ENCODE measurements around the gene ACO2. TPM values are rescaled to one million over a fixed set of nuclear protein-coding genes. Genes with fewer than 3 reads are reported as not detected.

Gene ACO2
- total RNA-seq, 1 experiment from 2014 or later: 72.0 TPM

DNA sequence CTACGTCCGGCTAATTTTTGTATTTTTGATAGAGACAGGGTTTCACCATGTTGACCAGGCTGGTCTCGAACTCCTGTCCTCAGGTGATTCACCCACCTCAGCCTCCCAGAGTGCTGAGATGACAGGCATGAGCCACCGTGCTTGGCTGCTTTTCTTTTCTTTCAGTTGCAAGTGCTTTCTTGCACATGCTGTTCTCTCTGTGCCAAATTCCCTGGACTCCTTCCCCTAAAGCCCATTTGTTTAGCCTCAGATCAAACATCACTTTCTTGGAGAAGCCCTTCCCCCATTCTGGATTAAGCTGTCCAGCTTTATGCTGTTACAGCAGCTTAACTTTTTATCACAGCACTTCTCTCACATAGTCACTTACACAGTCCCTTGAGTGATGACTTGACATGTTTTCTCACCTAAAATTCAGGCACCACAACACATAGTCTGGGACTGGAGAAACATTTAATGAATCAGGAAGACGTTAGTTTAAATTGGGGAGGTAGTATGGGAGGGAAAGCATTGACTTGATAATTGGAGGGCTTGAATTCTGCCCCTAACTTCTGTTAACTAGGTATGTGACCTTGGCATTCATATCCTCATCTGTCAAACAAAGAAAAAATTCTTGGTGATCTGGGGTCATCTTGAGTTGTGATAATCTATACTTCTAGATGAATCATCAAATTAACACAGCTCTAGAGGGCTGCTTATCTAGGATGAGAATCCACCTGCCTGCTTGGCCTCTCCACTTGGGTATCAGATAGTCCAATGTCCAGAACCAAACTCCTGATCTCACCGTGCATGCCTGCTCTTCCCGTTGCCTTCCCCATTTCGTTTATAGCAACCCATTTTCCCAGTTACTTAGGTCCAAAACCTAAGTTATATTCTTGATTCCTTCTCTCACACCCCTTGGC lies 18.4 kb downstream of the ACO2 start:
- DNase-seq (ENCODE audit: extremely low read depth, low read depth): no peak

DNA sequence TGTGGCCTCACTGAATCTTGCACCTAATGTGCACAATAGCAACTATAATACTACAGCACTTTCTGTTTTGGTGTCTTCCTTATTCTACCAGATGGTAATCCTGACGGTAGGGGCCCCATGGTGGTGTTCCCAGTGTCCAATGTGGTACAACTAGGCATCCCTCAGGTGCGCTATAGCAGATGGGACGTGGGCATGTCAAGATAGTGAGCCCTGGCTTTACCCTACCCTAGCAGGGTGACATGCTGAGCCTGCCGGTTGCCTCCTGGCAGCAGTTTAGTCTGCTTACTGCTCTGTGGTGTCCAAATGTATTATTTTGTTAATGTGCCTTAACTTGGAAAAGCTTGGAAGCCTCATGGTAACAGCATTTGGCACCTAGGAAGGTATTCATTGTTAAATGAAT lies 19.2 kb downstream of the ACO2 start:
- no peak for DNase-seq (ENCODE audit: extremely low read depth, low read depth)

DNA sequence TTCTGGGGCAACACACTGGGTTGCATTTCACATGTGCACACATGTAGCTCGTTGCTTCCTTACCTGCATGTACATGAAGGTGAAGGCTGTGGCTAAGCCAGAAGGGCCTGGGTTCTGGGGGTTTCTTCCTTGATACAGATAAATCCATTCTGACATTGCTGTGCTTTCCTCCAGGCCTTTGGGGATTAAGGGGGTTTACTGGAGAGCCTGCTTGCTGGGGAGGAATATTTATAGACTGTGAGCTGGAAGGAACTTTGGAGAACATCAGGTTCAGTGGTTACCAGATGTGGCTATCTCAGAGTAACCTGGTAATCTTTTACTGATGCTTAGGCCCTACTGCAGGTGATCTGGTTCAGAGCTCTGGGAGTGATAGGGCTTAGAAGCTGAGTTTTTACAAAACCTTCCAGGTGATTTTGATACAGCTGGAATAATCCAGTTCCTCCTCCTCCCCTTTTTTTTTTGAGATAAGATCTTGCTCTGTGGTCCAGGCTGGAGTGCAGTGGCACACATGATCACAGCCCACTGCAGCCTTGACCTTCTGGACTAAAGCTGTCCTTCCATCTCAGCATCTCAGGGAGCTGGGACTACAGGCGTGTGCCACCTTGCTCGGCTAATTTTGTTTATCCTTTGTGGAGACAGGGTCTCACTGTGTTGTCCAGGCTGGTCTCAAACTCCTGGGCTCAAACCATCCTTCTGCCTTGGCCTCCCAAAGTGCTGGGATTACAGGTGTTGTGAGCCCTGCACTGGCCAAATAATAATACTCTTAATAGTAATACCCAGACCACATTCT lies 19.9 kb downstream of the ACO2 start:
- no peak for DNase-seq (ENCODE audit: extremely low read depth, low read depth)

DNA sequence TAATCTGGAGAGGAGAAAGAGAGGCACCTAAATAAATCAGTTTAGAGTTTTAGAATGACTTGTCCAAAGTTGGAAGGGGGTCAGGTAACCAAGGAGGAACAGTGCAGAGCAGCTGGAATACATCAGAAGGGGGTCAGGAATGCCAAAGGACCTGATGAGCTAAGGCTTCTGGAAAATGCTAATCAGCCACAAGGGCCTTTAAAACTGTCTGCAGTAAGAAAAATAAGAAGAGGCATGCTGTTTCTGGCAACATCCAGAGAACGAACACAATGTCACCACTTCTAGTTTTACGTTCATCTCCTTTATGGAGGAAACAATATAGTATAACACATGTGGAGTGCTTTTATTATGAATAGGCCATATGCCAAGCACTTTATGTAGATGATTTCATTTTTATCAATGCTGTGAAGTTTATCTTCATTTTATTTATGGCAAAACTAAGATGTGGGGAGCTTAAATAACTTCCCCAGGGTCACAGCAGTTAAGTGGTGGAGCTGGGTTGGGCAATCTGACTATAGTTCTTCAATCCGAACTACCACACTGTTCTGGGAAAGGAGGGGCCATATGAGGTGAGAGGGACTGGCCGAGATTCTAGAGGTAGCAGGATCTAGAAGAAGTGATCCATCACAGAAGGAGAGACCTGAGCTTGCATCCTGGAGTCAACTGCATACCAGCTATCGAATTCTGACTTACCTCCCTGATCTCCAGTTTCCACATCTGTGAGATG lies 22.6 kb downstream of the ACO2 start:
- no peak for DNase-seq (ENCODE audit: extremely low read depth, low read depth)

DNA sequence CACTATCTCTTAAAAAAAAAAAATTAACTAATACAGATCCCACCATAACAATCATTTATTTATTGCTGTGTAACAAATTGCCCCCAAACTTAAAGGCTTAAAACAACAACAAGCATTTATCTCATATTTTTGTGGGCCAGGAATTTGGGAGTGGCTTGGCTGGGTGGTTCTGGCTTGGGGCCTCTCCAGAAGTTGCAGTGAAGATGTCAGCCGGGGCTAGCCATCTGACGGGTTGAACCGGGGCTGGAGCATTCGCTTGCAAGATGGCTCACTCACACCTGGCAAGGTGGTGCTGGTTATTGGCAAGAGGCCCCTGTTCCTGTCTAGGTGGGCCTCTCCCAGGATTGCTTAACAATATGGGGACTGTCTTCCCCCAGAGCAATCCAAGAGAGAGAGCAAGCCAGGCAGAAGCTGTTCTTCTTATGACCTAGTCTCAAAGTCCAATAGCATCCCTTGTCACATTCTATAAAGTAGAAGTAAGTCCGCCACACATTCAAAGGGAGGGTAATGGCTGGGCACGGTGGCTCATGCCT lies 29.5 kb downstream of the ACO2 start:
- DNase-seq (ENCODE audit: extremely low read depth, low read depth): no peak

DNA sequence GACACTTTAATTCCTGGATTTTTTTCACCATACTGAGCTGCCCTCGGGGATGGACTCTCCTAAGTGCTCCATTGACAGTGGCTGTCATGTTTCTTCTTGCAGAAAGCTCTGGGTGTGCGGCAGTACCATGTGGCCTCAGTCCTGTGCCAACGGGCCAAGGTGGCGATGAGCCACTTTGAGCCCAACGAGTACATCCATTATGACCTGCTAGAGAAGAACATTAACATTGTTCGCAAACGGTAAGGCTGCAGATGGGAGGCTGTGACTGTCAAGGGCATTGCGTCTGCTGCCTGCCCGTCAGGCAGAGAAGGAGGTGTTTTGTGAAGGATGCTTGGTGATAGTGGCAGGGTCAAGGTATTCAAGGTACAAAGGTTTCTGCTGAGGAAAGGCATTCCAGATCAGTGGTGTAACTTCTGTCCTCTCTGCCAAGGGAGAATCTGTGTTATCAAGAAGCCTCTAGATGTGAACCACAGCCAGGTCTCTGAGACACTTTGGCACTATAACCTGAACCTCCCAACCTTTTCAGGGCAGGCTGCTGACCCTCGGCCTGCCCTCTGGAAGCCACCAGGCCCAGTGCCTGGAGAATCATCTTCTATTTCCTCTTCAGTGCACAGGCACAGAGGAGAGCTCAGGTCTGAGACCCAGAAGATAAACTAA lies 30.8 kb downstream of the ACO2 start:
- no peak for DNase-seq (ENCODE audit: extremely low read depth, low read depth)

DNA sequence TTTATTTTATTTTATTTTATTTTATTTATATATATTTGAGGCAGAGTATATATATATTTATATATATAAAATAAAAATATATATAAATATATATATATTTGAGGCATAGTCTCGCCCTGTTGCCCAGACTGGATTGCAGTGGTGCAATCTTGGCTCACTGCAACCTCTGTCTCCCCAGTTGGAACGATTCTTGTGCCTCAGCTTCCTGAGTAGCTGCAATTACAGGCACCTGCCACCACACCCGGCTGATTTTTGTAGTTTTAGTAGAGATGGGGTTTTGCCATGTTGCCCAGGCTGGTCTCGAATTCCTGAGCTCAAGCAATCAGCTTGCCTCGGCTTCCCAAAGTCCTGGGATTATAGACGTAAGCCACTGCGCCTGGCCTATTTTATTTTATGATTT lies 31.4 kb downstream of the ACO2 start:
- no peak for DNase-seq (ENCODE audit: extremely low read depth, low read depth)

DNA sequence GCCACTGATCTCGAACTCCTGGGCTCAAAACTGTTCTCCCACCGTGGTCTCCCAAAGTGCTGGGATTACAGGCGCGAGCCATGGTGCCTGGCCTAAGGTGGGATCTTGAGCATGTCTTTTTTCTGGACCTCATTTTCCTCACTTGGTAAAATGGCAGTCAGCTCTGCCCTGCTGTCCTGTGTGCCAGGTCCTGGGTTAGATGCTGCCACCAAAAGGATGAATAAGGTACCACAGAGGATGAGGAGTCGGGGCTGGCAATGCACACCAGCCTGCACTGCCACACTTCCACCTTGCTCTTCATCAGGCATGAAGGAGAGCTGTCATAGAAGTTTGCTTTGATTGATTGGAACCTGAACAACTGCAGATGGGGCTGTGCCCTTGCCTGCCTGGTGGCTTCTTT lies 32.3 kb downstream of the ACO2 start:
- DNase-seq (ENCODE audit: extremely low read depth, low read depth): peak; percentile 36

DNA sequence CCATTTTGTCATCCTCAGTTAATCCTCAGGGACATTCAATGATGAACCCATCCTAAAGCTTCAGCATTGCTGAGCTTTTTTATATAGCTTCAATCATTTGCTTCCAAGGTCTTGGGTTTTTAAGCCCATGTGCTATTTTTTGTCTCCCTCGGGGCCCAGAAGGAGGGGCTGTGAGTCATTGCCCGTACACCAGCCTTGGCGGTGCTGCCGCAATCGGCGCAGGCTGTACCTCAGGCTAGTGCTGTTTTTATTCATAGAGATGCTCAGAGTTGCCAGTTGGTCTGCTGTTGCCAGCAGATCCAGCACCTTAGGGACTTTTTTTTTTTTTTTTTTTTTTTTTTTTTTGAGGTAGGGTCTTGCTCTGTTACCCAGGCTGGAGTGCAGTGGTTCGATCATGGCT lies 35.5 kb downstream of the ACO2 start:
- DNase-seq (ENCODE audit: extremely low read depth, low read depth): peak; percentile 17

DNA sequence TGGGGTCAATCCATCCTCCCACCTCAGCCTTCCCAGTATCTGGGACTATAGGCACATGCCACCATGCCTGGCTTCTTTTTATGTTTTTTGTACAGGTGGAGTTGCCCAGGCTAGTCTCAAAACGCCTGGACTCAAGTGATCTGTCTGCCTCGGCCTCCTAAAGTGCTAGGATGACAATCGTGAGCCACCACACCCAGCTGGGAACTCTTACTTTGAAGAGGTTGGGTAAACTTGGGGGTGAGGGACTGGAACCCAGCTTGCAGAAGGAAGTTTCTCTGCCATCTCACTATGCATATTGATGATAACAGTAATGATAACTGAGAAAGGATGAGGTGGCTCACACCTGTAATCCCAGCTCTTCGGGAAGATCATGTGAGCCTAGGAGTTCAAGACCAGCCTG lies 35.9 kb downstream of the ACO2 start:
- DNase-seq (ENCODE audit: extremely low read depth, low read depth): no peak

DNA sequence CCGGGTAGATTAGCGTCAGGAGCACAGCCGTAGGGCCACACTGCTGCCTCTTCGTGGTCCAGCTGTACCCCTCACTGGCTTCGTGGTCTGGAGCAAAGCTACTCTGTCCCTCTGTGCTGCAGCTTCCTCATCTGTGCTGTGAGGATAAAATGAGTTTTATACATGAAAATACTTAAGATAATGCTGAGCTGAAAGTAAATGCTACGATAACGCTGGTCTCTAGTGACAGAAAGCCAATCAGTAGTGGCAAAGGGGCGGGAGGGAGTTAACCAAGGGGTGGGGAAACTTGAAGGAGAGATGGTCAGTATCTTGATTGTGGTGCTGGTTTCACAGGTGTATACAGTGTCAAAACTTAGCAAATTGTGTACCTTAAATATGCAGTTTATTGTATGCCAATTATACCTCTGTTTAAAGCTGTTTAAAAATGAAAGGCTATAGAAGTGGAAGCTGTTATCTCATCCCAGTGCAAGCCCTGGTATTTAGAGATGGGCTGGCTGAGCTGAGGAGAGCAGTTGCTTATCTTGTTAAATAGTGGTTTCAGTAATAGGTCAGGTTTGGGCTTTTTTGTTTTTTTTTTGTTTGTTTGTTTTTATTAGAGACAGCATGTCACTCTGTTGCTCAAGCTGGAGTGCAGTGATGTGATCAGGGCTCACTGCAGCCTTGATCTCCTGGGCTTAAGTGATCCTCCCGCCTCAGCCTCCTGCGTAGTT lies 36.7 kb downstream of the ACO2 start:
- no peak for DNase-seq (ENCODE audit: extremely low read depth, low read depth)

DNA sequence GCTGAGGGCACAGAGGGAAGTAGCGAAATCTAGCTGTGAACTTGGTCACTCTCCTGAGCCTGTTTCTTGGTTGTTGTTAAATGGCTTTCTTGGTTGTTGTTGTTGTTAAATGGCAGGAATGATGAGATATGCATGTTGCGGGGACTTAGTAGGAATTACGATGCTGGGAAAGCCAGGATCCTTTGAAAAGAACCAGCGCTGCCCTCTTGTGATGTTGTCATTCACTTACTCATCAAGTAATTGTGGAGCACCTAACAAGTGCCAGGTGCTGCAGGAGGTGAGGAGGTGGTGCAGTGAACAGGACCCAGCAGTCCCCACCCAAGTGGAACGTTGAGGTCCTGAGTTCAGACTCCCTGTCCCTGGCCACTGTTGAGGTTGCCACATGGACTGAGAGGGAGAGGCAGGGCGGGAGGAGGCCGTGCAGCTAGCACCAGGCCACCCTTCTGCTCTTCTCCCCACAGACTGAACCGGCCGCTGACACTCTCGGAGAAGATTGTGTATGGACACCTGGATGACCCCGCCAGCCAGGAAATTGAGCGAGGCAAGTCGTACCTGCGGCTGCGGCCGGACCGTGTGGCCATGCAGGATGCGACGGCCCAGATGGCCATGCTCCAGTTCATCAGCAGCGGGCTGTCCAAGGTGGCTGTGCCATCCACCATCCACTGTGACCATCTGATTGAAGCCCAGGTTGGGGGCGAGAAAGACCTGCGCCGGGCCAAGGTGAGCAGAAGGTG lies 38.6 kb downstream of the ACO2 start:
- DNase-seq (ENCODE audit: extremely low read depth, low read depth): no peak

DNA sequence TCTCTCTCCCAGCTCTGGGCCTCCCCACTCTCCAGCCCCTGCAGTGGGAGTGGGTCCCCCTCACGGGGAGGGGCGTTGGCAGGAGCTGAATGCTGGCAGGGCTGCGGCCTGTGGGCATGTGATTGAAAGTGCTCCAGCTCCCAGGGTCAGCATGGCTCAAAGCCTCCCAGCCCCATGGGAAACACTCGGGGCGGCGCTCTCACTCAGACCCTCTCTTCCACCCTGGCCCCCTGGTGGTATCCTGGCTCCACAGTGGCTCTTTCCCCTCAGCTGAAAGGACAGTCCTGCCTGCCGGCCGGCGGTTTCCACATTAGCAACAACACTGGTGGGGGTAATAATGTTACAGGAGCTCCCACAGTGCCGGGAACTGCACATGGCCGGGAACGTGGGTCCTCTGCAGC lies 39.9 kb downstream of the ACO2 start:
- DNase-seq (ENCODE audit: extremely low read depth, low read depth): no peak

DNA sequence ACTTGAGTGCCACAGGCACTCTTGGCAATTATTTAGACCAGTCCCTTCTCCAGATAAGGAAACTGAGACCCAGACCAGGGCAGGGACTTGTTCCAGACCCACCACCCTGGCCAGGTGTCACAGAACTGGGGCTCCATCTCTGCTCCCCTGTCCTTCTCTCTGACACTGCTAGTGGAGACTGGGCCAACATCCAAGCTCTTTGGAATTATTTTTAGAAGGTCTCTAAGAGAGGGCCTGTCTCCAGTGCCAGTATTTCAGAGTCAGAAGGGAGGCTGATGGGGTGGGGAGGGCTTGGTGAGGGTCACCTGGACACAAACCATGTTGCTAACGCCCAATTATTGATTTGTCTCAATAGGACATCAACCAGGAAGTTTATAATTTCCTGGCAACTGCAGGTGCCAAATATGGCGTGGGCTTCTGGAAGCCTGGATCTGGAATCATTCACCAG lies 42.6 kb downstream of the ACO2 start:
- DNase-seq (ENCODE audit: extremely low read depth, low read depth): no peak

DNA sequence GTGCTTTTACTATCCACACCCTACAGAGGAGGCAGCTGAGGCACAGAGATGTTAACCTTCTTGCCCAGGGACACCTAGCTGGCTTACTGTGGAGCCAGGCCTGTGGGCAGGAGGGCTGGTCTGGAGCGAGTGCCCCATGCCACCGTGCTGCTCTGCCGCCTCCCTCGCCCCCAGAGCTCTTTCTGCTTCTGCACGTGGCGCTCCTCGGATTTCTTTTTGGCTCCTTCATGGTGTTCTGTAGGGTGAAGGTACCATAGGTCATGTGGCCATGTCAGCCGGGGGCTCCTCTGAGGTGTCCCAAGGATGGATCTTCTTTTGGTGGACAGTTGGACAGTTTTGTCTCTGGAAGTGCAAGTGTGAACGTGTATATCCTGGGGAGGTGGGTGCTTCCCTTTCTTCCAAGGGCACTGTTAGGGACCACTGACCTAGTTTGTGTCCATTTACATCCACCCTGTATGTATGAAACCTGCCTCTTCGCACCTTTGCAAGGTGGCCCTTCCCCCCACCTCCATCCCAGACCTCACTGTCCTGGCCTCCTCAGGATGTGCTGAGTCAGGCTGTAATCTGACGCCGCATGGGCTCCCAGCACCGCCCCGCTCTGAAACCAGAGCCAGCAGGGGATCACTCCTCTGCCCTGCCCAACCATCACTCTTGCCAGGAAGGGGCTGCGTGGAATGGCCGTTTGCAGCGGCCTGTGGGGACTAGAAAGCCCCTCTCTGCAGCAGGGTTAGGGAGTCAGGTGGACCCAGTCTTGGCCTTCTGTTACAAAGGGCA lies 43.7 kb downstream of the ACO2 start:
- peak; percentile 56 for DNase-seq (ENCODE audit: extremely low read depth, low read depth)

DNA sequence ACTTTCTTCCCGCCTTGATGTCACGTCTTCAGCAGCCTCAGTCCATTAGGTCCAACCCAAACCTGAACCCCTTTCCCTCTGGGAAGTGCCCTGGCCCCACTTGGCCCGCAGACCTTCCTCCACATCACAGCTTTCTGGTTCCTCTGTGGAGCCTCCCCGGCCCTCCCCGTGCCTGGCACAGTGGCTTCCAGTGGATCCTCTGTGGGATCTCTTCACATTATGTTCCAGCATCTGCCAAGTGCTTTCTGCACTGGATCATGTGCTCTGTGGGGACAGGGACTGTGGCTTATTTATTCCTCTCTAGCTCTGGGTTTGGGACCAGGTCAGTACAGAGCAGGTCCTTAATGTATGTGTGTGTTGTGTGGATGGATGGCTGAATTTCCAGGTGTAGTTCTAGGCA lies 44.5 kb downstream of the ACO2 start:
- DNase-seq (ENCODE audit: extremely low read depth, low read depth): no peak

DNA sequence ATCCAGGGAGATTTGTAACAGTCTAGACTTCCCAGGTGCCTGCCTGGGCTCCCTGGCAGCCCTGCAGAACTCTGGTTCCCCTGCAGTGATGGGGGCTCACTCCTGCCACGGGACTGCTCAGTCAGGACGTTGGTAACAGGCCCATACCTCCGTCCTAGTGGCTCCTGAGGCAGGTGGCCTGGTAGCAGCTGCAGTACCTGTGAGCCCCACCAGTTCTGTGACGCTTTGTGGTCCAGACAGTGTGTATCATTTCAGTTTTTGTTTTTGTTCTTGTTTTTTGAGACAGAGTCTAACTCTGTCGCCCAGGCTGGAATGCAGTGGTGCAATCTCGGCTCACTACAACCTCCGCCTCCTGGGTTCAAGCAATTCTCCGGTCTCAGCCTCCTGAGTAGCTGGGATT lies 47.5 kb downstream of the ACO2 start:
- no peak for DNase-seq (ENCODE audit: extremely low read depth, low read depth)
